Hypothalamus (tissue), 51 donors: ENCODE measurements around the gene NSA2.
"Not testable (repeated sequence)": the region's sequence is repeated elsewhere in the genome, so short reads cannot be mapped to it uniquely, and the experiment has no call there.

Experiments
- DNase-seq, 51 donors: peaks; one replicate each; lab custom pipeline; 2025; lab: John Stamatoyannopoulos, UW

Gene NSA2

GRCh38 chr5:74766849-74767578 is at the start of gene NSA2, which contains the start of gene GFM2:
Gene NSA2, plus strand, starts transcription at chr5:74767249. Its CDS starts 112 bp downstream, at chr5:74767361.
Gene GFM2, minus strand, starts transcription at chr5:74767117. Its CDS starts 3,375 bp downstream, at chr5:74763742.
- peak; percentile 53 to 99 (median 92) for DNase-seq

- DNase-seq = no peak
Measured at GRCh38 chr5:74717596-74717995, 49.5 kb upstream of the NSA2 start.

GRCh38 chr5:74722271-74722670 is 44.8 kb upstream of the NSA2 start:
- no peak for DNase-seq

GRCh38 chr5:74725331-74725730 is 41.7 kb upstream of the NSA2 start:
- DNase-seq = no peak

- DNase-seq = peak in 16 of 51 donors; percentile 1 to 37 (median 4)
Measured at GRCh38 chr5:74736759-74737158, 30.3 kb upstream of the NSA2 start.

GRCh38 chr5:74738406-74738805 is 28.6 kb upstream of the NSA2 start:
- no peak for DNase-seq

- DNase-seq = not testable (repeated sequence)
Measured at GRCh38 chr5:74748742-74749141, 18.3 kb upstream of the NSA2 start.

- no peak for DNase-seq
Measured at GRCh38 chr5:74761241-74761640, 5.8 kb upstream of the NSA2 start.

GRCh38 chr5:74762599-74762998 is 4.5 kb upstream of the NSA2 start:
- DNase-seq = peak in 1 of 51 donors; percentile 5

- no peak for DNase-seq
Measured at GRCh38 chr5:74763504-74763903, 3.5 kb upstream of the NSA2 start.

GRCh38 chr5:74765201-74765600 is 1.8 kb upstream of the NSA2 start:
- no peak for DNase-seq

GRCh38 chr5:74765929-74766328 is 1.1 kb upstream of the NSA2 start:
- DNase-seq = no peak

- peak in 2 of 51 donors; percentile 9 to 79 for DNase-seq
Measured at GRCh38 chr5:74766418-74766848, 616 bp upstream of the NSA2 start.

- peak in 3 of 51 donors; percentile 9 to 56 (median 26) for DNase-seq
Measured at GRCh38 chr5:74767579-74767913, 497 bp downstream of the NSA2 start.

- DNase-seq = no peak
Measured at GRCh38 chr5:74772359-74772758, 5.3 kb downstream of the NSA2 start.

GRCh38 chr5:74778609-74779008 is 11.6 kb downstream of the NSA2 start:
- no peak for DNase-seq

- DNase-seq = no peak
Measured at GRCh38 chr5:74786851-74787250, 19.8 kb downstream of the NSA2 start.

GRCh38 chr5:74787424-74787823 is 20.4 kb downstream of the NSA2 start:
- DNase-seq = no peak

GRCh38 chr5:74791669-74792068 is 24.6 kb downstream of the NSA2 start:
- DNase-seq = not testable (repeated sequence)

GRCh38 chr5:74798977-74799911 is 32.2 kb downstream of the NSA2 start:
- peak in 35 of 51 donors; percentile 8 to 80 (median 35) for DNase-seq

- DNase-seq = no peak
Measured at GRCh38 chr5:74801197-74801596, 34.1 kb downstream of the NSA2 start.

GRCh38 chr5:74801941-74802340 is 34.9 kb downstream of the NSA2 start:
- DNase-seq = no peak
